NCI-H1436 treated with DMSO at 0.1 percent for 48 hours (cell line): ENCODE data around the gene SWT1.

Source experiments
- DNase-seq: peaks from one replicate; lab custom pipeline; 2025; lab: John Stamatoyannopoulos, UW

The SWT1 gene

GRCh38 chr1:185322636-185323035, 165.7 kb downstream of the SWT1 start:
- no peak for DNase-seq

GRCh38 chr1:185324118-185324517, 167.2 kb downstream of the SWT1 start:
- DNase-seq: no peak

- no peak for DNase-seq
Measured at GRCh38 chr1:185325413-185325812, 168.4 kb downstream of the SWT1 start.

GRCh38 chr1:185328255-185328654, 171.3 kb downstream of the SWT1 start:
- DNase-seq: no peak

- DNase-seq: no peak
Measured at GRCh38 chr1:185334182-185334581, 177.2 kb downstream of the SWT1 start.

- DNase-seq: no peak
Measured at GRCh38 chr1:185337246-185337645, 180.3 kb downstream of the SWT1 start.

- no peak for DNase-seq
Measured at GRCh38 chr1:185338719-185339622, 182.0 kb downstream of the SWT1 start.

GRCh38 chr1:185341196-185341781, 184.3 kb downstream of the SWT1 start:
- no peak for DNase-seq
